HG02623 (cell line): Measurements from ENCODE around the gene PLEKHM1.
"Not testable (repeated sequence)": the region's sequence is repeated elsewhere in the genome, so short reads cannot be mapped to it uniquely, and the experiment has no call there.

ENCODE experiments used
- ATAC-seq: cut with Tn5 transposase; IDR thresholded peaks from one replicate; pipeline ENCODE4 v1.9.1; 2021; ENCODE audit warnings: moderate library complexity; ENCODE audit not compliant: unreplicated experiment

The PLEKHM1 gene

GRCh38 chr17:45490615-45491433, at the start of gene PLEKHM1:
Gene PLEKHM1 (minus strand): TSS chr17:45490721. CDS start chr17:45482484, 8,237 bp downstream.
- ATAC-seq = peak; percentile 92

DNA sequence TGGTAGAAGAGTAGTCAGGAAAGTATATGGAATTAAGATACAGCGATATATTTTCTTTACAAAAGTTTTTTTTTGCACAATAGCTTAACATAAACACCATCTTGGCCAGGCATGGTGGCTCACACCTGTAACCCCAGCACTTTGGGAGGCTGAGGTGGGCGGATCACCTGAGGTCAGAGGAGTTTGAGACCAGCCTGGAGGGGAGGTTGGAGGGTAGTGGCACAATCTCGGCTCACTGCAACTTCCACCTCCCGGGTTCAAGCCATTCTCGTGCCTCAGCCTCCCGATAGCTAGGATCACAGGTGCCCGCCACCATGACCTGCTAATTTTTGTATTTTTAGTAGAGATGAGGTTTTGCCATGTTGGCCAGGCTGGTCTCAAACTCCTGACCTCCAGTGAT, 47.6 kb upstream of the PLEKHM1 start:
- not testable (repeated sequence) for ATAC-seq

DNA sequence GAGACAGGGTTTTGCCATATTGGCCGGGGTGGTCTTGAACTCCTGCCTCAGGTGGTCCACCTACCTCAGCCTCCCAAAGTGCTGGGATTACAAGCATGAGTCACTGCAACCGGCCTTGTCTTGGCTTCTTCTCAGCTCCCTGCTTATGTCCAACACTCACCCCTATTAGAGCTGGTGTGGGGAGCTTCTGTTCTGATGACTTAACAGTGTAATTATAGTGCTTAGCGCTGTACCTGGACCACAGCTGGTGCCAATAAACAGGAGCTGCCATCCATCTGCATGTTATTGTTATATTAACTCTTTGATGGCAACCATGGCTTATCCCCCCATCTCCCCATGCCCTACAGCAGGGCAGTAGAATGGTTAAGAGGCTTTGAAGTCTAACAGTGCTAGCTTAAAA, 15.6 kb upstream of the PLEKHM1 start:
- ATAC-seq = not testable (repeated sequence)

DNA sequence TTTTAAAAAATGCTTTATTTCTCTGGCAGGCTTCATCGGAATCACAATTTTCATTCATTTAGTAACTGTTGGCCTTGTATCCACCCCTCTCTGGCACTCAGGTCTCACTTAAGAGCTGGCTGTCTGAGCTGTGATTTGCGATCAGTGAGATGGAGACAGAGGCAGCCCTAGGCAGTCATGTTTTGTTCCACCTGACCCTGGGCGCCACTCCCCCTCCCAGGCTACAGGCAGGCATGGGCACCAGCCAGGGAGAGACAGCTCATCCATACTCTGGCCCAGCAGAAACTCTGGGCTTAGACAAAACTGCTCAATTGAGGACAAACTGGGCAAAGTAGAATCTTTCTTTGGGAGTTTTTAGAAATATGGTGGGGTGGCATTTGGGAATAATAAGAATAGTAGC, 14.7 kb upstream of the PLEKHM1 start:
- not testable (repeated sequence) for ATAC-seq

- ATAC-seq = not testable (repeated sequence)
Measured at GRCh38 chr17:45501092-45501707, 10.7 kb upstream of the PLEKHM1 start.

- ATAC-seq = not testable (repeated sequence)
Measured at GRCh38 chr17:45500478-45500877, 10.0 kb upstream of the PLEKHM1 start.

DNA sequence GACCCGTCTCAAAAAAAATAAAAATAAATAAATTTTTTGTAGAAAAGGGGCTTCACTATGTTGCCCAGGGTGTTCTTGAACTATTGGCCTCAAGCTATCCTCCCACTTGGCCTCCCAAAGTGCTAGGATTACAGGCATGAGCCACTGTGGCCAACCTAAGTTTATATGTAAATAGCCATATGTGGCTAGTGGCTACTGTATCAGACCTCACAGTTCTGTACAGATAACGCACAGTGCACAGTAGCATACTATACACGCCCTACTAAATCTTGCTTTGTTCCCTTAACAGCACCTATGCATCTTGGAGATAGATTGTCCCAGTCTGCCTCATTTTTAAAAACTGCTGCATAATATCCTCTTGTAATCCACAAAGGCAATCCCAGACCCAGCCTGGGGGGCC, 8.7 kb upstream of the PLEKHM1 start:
- not testable (repeated sequence) for ATAC-seq

DNA sequence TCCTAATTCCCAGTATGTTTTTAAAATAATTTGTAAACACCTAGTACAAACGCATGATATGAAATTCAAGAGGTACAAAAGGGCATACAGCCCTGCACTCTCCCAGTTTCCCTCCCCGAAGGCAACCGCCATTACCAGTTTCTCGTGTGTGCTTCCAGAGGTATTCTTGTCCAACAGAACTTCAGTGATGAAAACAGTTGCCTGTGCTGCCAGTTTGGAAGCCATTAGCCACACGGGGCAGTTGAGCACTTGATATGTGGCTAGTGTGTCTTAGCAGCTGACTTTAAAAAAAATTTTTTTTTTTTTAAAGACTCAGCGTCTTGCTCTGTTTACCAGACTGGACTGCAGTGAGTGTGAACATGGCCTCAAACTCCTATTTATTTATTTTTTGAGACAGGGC, 7.9 kb upstream of the PLEKHM1 start:
- ATAC-seq = not testable (repeated sequence)

- not testable (repeated sequence) for ATAC-seq
Measured at GRCh38 chr17:45497449-45497848, 6.9 kb upstream of the PLEKHM1 start.

GRCh38 chr17:45496507-45496906, 6.0 kb upstream of the PLEKHM1 start:
- not testable (repeated sequence) for ATAC-seq

- ATAC-seq = not testable (repeated sequence)
Measured at GRCh38 chr17:45494556-45494955, 4.0 kb upstream of the PLEKHM1 start.

- ATAC-seq = not testable (repeated sequence)
Measured at GRCh38 chr17:45492156-45492555, 1.6 kb upstream of the PLEKHM1 start.

DNA sequence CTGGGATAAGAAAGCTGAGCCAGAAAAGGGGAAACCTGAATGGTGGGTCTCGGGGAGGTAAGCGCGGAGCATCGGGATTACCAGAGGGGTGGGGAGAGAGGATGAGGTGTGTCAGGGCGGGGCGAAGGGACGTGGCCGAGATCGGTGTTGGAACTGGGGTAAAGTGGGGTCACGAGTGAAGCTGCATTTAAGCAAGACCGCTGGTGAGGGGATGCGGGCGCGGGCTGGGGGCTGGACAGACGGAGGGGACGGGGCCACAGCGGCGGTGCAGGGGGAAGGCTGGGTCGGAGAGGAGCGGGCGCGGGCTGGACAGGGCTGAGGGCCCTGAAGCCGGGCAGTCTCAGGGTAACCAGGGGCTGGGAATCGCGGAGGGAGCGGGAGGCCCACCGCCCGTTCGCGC, 323 bp downstream of the PLEKHM1 start:
- ATAC-seq = not testable (repeated sequence)

- ATAC-seq = not testable (repeated sequence)
Measured at GRCh38 chr17:45487704-45488103, 2.8 kb downstream of the PLEKHM1 start.

DNA sequence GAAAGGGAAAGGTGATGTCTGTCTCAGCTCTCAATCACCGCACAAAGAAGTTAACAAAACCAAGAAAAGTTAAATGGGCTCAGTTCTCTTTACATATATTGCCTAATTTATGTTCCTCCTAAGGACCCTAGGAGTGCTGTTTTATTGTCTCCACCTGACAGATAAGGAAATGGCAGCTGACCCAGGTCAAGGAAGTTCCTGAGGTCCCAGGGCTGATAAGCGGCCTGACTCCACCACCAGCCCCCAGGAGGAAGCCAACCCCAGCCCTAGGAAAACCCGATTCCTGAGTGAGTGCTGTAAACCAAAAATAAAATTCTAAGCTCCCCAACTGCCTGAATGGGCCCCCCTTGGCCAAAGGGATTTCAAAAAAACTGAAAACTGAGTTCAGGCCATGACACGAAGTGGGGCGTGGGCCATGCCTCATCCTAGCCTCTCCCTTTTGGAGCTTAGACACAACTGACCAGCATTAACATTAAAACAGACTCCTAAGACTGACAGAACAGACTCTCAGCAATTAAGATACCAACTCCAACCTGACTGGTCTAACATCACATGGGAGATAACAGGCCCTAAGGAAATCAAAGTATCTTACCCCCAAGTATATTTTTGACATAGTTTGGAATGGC, 6.8 kb downstream of the PLEKHM1 start:
- ATAC-seq = not testable (repeated sequence)

- not testable (repeated sequence) for ATAC-seq
Measured at GRCh38 chr17:45483177-45483576, 7.3 kb downstream of the PLEKHM1 start.

- ATAC-seq = not testable (repeated sequence)
Measured at GRCh38 chr17:45482317-45482716, 8.2 kb downstream of the PLEKHM1 start.

DNA sequence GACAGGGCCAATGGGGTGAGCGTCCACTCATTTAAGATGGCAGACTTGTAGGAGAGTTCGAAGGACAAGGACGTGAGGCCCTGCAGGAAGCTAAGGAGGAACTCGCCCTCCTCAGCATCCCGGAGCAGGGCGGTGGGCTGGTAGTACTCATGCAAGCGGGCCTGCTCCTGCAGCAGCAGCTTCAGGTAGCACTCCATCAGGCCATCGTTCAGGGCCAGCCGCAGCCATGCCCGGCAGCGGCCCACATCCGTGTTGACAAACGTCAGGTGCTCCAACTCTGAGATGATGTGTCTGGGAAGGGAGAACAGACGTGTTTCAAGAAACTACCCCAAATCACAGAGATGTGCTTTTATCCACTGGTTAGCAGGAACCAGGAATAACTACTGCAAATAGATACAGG, 15.1 kb downstream of the PLEKHM1 start:
- ATAC-seq = not testable (repeated sequence)

DNA sequence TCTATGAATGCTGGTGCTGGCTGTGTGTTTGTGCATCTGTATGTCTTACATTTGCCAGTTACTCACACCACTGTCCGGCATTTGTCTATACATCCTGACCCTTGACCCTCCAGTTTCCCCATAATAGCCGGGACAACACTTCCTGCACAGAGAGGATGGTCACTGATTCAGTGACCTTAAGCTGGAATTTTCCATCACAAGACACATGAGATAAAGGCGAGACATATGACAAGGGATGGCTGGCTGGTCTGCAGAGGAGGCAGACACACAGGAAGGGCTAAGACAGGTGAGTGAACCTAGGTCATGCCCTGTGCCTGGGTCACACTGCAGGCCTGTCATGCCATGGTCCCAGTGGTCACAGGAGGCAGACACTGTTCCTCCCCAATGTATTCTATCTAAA, 18.3 kb downstream of the PLEKHM1 start:
- ATAC-seq = not testable (repeated sequence)

GRCh38 chr17:45469204-45469563, 21.3 kb downstream of the PLEKHM1 start:
- ATAC-seq = not testable (repeated sequence)

DNA sequence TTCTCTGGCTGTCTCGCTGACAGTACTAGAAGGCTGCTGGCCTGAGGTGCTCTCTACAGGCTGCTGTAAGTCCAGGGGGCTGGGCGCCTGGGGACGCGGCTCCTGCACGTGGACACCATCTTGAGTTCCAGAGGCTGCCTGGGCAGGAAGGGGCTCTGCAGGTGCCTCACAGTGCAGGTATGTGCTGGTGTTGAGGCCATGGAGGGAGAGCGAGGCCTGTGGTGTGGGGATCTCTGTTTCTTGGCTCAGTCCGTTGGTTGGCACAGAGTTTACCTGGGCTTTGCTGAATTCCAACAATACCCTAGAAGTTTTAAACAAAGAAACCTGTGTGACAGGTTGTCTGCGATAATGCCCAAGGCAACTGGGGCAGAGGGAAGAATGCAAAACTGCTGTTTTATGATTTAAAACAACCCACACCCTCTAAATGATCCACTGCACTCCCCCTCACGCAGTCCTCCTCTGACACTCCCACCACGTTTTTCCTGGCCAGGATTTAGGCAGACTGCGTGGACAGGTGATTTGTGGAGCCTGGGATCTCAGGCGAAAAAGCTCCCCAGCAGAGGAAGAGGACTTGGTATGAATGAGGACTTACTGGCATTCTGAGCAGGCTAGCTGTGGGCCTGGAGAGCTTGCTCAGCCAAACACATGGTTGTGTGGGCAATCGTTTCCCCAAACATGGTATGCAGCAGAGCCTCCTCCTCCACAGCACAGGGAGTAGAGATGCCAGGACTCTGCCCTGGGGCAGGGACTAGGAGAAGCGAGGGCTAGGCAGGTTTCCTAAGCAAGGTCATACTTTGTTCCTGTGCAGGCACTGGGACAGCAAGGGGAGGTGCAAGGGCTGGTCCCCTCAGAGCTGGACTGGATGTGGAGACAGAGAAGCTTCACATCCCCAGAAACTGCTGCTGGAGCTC, 22.0 kb downstream of the PLEKHM1 start:
- not testable (repeated sequence) for ATAC-seq
